CD1c-positive myeloid dendritic cell (primary cell): ENCODE data around the gene TPST1.
A peak's percentile ranks its signal among the peaks of the same experiment; 100 is the strongest.
"Not testable (repeated sequence)": the region's sequence is repeated elsewhere in the genome, so short reads cannot be mapped to it uniquely, and the experiment has no call there.

Experiments
- DNase-seq: peaks from one replicate; pipeline ENCODE4 v3.0.0-alpha.2; 2016; ENCODE audit errors: extremely low spot score

The TPST1 gene

DNA sequence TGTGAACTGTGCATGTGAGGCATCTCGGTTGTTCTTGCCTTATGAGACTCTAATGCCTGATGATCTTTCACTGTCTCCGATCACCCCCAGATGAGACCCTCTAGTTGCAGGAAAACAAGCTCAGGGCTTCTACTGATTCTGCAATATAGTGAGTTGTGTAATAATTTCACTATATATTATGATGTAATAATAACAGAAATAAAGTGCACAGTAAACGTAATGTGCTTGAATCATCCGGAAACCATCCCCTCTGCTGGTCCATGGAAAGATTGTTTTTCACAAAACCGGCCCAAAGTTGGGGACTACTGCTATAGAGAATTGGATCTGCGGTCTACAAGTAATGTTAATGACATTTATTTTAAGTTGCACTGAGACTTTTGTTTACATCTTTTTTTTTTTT lies 126.7 kb downstream of the TPST1 start:
- no peak for DNase-seq

DNA sequence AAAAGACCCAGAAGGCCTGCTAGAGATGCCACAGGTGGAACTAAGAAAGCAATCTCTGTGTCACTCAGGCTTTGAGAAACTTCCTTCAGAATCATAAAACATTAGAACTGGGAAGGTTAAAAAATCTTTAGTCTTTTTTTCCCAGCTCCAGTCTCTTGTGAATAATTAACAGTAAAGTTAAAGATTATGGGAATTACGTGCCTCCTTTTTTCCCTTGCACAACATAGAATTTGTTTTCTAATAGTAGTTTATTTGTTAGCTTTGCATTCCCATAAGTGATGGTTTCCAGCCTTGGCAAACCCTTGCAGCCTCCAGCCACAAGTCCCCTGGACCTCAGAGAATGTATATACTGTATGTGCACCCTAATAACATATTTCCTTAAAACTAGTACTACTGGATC lies 128.3 kb downstream of the TPST1 start:
- DNase-seq: no peak

DNA sequence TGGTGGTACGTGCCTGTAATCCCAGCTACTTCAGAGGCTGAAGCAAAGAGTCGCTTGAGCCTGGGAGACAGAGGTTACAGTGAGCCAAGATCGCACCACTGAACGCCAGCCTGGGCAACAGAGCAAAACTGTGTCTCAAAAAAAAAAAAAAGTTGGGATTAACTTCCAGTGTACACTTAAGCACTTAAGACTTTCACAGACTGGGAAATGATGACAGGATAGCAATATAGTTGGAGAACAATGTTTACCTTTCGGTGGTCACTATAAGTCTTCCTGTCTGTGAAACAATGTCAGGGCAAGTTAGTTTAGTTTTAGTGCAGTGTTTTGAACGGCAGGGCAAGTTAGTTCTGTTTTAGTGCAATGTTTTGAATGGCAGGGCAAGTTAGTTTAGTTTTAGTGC lies 130.2 kb downstream of the TPST1 start:
- DNase-seq: no peak

- no peak for DNase-seq
Observed at GRCh38 chr7:66336760-66337159, 131.6 kb downstream of the TPST1 start.

GRCh38 chr7:66339141-66339540 lies 134.0 kb downstream of the TPST1 start:
- DNase-seq: no peak

DNA sequence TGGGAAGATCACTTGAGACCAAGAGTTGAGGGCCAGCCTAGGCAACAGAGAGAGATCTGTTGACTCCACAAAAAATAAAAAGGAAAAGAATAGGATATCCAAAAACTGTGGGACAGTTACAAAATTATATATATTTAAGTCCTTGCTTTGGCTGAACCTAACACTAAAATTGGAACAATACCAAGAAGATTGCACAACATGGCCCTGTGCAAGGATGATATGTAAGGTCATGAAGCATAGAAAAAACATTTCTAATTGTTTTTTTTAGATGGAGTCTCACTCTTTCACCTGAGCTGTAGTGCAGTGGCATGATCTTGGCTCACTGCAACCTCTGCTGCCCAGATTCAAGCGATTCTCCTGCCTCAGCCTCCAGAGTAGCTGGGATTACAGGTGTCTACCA lies 139.0 kb downstream of the TPST1 start:
- no peak for DNase-seq

DNA sequence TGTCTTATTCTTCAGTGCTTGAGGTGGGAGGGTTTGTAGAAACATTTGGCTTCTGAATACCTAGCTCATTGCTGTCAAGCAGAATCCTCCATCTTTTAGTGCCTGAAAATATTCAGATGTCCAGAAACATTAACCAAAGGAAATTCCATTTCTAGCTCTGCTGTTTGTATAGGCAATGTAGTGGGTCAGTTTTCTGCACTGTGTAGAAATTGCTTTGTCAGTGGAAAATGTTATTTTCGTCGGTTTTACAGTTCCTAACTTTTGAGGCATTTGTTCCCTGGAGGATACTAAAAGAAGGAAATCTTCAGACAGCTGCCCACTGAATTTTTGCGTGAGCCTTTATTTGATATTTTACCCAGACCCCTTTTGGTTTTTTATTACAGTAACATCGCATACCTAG lies 143.4 kb downstream of the TPST1 start:
- no peak for DNase-seq

DNA sequence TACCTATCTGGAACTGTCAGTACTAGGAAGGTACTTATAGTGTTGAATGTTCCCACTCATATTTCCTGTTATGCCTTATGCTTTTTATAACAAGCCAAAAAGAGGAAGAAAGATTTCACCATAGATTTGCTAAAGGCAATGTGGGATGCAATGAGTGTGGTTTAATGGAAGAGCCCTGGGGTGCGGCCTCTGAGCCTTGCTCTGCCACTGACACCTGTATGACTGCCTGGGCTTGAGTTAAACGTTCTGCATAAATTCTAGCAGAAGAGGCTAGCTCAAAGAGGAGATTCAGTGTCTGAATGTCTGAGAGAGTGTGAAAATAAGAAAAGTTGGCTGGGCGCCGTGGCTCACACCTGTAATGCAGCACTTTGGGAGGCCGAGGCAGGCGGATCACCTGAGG lies 143.8 kb downstream of the TPST1 start:
- DNase-seq: peak; percentile 73

GRCh38 chr7:66352071-66352470 lies 146.9 kb downstream of the TPST1 start:
- DNase-seq: no peak

- DNase-seq: no peak
Observed at GRCh38 chr7:66353547-66353946, 148.4 kb downstream of the TPST1 start.

DNA sequence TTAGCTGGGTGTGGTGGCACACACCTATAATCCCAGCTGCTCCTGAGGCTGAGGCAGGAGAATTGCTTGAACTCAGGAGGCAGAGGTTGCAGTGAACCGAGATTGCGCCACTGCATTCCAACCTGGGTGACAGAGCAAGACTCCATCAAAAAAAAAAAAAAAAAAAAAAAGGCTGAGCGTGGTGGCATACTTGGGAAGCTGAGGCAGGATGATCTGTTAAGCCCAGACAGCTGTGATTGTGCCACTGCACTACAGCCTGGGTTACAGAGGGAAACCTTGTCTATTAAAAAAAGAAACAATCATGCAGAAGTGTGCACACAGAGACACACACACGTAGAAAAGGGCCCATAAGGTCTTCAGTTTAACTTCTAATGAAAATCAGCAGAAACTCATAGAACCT lies 150.6 kb downstream of the TPST1 start:
- DNase-seq: no peak

GRCh38 chr7:66356277-66356721 lies 151.2 kb downstream of the TPST1 start:
- no peak for DNase-seq

- no peak for DNase-seq
Observed at GRCh38 chr7:66357087-66357486, 152.0 kb downstream of the TPST1 start.

DNA sequence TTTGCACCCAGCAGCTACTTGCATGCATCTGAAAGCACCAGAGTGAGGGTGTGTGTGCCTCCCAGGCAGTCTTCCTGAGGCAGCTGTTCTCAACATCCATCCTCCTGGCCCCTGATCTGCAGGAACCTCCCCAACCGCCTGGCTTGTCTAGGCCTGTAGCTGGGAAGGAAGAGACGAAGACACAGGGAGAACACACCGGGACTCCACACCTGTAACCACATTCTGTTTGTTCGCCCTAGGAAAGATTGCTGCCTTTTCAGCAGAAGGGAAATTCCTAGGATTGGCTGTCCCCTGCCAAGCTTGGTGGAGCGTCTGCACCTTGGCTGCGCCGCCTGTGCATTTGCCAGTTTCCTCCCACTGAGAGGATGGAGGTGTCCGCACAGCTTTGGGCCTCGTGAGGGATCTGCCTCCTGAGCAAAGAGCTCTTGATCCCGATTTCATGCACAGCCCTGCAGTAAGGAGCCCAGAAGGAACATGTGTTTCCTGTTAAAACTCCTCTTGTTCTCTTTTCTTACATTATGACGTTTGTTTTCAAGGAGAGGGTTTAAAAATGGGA lies 154.6 kb downstream of the TPST1 start:
- DNase-seq: no peak

DNA sequence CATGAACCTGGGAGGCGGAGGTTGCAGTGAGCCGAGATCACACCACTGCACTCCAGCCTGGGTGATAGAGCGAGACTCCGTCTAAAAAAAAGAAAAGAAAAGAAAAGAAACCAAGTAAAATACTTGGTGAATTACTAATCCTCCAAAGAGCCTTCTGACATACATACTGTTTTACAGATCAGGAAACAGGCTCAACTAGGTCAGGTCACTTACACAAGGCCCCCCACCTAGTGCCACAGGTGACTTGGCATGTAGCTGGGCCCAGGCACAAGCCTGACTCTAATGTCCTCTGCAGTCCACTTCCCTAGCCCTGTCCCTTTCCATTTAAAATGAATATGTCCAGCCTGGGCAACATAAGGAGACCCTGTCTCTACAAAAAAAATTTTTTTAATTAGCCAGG lies 157.0 kb downstream of the TPST1 start:
- DNase-seq: no peak

- DNase-seq: no peak
Observed at GRCh38 chr7:66363635-66364034, 158.5 kb downstream of the TPST1 start.

DNA sequence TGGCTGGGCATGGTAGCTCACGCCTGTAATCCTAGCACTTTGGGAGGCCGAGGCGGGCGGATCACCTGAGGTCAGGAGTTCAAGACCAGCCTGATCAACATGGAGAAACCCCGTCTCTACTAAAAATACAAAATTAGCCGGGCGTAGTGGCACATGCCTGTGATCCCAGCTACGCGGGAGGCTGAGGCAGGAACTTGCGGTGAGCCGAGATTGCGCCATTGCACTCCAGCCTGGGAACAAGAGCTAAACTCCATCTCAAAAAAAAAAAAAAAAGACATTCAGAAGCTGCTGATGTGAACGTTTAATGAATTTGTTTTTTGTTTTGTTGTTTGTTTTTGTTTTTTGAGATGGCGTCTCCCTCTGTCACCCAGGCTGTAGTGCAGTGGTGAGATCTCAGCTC lies 159.9 kb downstream of the TPST1 start:
- not testable (repeated sequence) for DNase-seq

GRCh38 chr7:66371096-66371824 lies 166.1 kb downstream of the TPST1 start:
- DNase-seq: no peak

- DNase-seq: not testable (repeated sequence)
Observed at GRCh38 chr7:66374141-66374840, 169.2 kb downstream of the TPST1 start.

DNA sequence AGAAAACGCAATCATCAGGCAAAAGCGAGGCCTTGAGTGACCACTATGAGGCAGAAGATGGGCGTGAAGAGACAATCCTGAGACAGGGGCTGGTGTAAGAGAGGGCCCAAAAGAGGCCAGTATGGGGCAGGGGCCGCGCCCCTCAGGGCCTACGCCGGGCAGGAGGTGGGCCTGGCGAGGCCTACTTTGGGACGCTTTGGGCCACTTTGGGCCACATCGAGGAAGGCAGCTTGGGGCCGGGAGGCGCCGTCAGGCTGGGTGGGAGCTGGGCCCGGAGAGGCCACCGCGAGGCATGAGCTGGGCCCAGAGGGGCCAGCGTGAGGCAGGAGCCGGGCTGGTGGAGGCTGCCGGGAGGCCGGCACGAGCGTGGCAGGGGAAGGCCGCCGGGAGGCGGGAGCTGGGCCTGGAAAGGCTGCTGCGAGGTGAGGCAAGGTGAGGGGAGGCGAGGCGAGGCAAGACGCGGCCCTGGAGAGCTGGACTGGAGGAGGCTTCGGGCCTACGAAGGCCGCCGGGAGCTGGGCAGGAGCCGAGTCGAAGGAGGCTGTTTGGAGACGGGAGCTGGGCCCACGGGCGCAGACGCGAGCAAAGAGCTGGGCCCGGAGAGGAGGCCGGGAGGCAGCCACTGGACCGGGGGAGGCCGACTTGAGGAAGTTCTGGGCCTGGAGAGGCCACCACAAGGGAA lies 171.3 kb downstream of the TPST1 start:
- no peak for DNase-seq

GRCh38 chr7:66377045-66377444 lies 171.9 kb downstream of the TPST1 start:
- DNase-seq: no peak

GRCh38 chr7:66377714-66378113 lies 172.6 kb downstream of the TPST1 start:
- no peak for DNase-seq
